HCT116 (cell line): ENCODE measurements around the gene P2RX7. TPM values are rescaled to one million over a fixed set of nuclear protein-coding genes. Genes with fewer than 3 reads are reported as not detected.
A peak's percentile ranks its signal among the peaks of the same experiment; 100 is the strongest.

Source experiments
- ATAC-seq: fragments of 200-7000 bp; cut with Tn5 transposase; 2 replicates; pipeline ENCODE4 v1.9.1; 2020; ENCODE audit warnings: mild to moderate bottlenecking, moderate library complexity
- BruUV-seq: library from RNA; stranded (reverse); fragments of 400-500 nt; replicated peaks from 2 replicates; lab custom pipeline; 2021; lab: Mats Ljungman, UMichigan
- CTCF ChIA-PET: fragments of 300-600 bp; sonication (Branson Sonifier 250); formaldehyde crosslinking; loops from one replicate; lab custom pipeline; 2021; ENCODE audit warnings: antibody characterized with exemption; lab: Charles Lee
- POLR2A ChIA-PET: fragments of 300-600, 350-600 bp; sonication (Branson Sonifier 250); formaldehyde crosslinking; loops from one replicate; lab custom pipeline; 2021; ENCODE audit warnings: antibody characterized with exemption; lab: Charles Lee
- RAD21 ChIA-PET, 2 experiments: fragments of 300-600 bp; sonication (Branson Sonifier 250); formaldehyde crosslinking; loops; one replicate each; lab custom pipeline; 2023; ENCODE audit warnings: low total read pairs in 2 of 2; ENCODE audit not compliant: uncharacterized antibody in 2 of 2, unreplicated experiment in 2 of 2, low non-redundant PET in 1 of 2; lab: Charles Lee
- DNase-seq: peaks from one replicate; pipeline ENCODE4 v3.0.0-alpha.2; 2010; ENCODE audit warnings: low read depth, low spot score
- H2AFZ ChIP-seq: fragments of 200-600 bp; shearing (Covaris generic), sonication (generic); 2 replicates; pipeline ENCODE4 v1.6.1; 2017; ENCODE audit warnings: low read depth, mixed run types, mixed read lengths, antibody characterized with exemption, low read length; ENCODE audit not compliant: poor library complexity, severe bottlenecking
- H3K27ac ChIP-seq: 2 replicates; pipeline ENCODE4 v1.5.1; 2012; ENCODE audit warnings: low read depth, low read length
- H3K27me3 ChIP-seq: fragments of 200-600 bp; sonication (generic); 2 replicates; pipeline ENCODE4 v1.6.1; 2016; ENCODE audit warnings: mixed run types, low read length, mixed read lengths; ENCODE audit not compliant: insufficient read depth
- H3K36me3 ChIP-seq, 2 experiments: fragments of 200-500 bp in 1 of 2; fragments of 200-600 bp in 1 of 2; sonication (Bioruptor generic) in 1 of 2; sonication (generic) in 1 of 2; 2 replicates each; pipeline versions ENCODE4 v1.5.1 to v1.6.1; 2014 to 2016; ENCODE audit warnings: low read length in 2 of 2, inconsistent platforms in 1 of 2, mixed read lengths in 1 of 2, mixed run types in 1 of 2; ENCODE audit not compliant: insufficient read depth in 2 of 2, control insufficient read depth in 1 of 2
- H3K4me1 ChIP-seq, 2 experiments: fragments of 200-600 bp in 1 of 2; sonication (generic) in 1 of 2; 2 replicates each; pipeline versions ENCODE4 v1.5.1 to v1.6.1; 2012 to 2017; ENCODE audit warnings: low read length in 2 of 2, inconsistent platforms in 1 of 2, mild to moderate bottlenecking in 1 of 2, mixed read lengths in 1 of 2, mixed run types in 1 of 2, moderate library complexity in 1 of 2; ENCODE audit not compliant: insufficient read depth in 2 of 2, control insufficient read depth in 1 of 2
- H3K4me2 ChIP-seq: fragments of 200-600 bp; sonication (generic); 2 replicates; pipeline ENCODE4 v1.6.1; 2017; ENCODE audit warnings: mixed run types, low read length, mixed read lengths
- H3K4me3 ChIP-seq, 2 experiments: fragments of 200-600 bp in 1 of 2; sonication (generic) in 1 of 2; replicated peaks in 1 of 2; 2 replicates each; pipeline ENCODE4 v1.5.1; 2011 to 2016; ENCODE audit warnings: low read length in 2 of 2, control low read depth in 1 of 2, low read depth in 1 of 2, mild to moderate bottlenecking in 1 of 2, mixed read lengths in 1 of 2, mixed run types in 1 of 2
- H3K79me2 ChIP-seq: fragments of 200-600 bp; sonication (generic); 2 replicates; pipeline ENCODE4 v1.6.1; 2017; ENCODE audit warnings: mild to moderate bottlenecking, mixed run types, low read length, moderate library complexity, mixed read lengths; ENCODE audit not compliant: insufficient read depth
- H3K9ac ChIP-seq: fragments of 200-600 bp; sonication (generic); 2 replicates; pipeline ENCODE4 v1.6.1; 2016; ENCODE audit warnings: low read length, mixed read lengths
- H3K9me2 ChIP-seq: fragments of 200-600 bp; sonication (generic), shearing (Covaris generic); 2 replicates; pipeline ENCODE4 v1.6.1; 2017; ENCODE audit warnings: mixed run types, mild to moderate bottlenecking, moderate library complexity; ENCODE audit not compliant: insufficient read depth
- H3K9me3 ChIP-seq, 2 experiments: fragments of 200-500 bp in 1 of 2; fragments of 200-600 bp in 1 of 2; sonication (Bioruptor generic) in 1 of 2; sonication (generic) in 1 of 2; 2 replicates each; pipeline ENCODE4 v1.6.1; 2014 to 2017; ENCODE audit warnings: low read length in 2 of 2, mixed read lengths in 2 of 2, inconsistent platforms in 1 of 2, low read depth in 1 of 2, mild to moderate bottlenecking in 1 of 2, mixed run types in 1 of 2, moderate library complexity in 1 of 2; ENCODE audit not compliant: control insufficient read depth in 1 of 2, insufficient read depth in 1 of 2
- H4K20me1 ChIP-seq: fragments of 200-600 bp; sonication (generic), shearing (Covaris generic); 2 replicates; pipeline ENCODE4 v1.6.1; 2017; ENCODE audit warnings: mixed run types, mild to moderate bottlenecking, moderate library complexity; ENCODE audit not compliant: insufficient read depth
- CBX3 ChIP-seq: IDR thresholded peaks from 2 replicates; pipeline ENCODE4 v1.6.1; 2012; ENCODE audit warnings: low read depth
- CEBPB ChIP-seq: IDR thresholded peaks from 2 replicates; pipeline ENCODE4 v1.6.1; 2012; ENCODE audit warnings: low read depth
- POLR2A ChIP-seq: IDR thresholded peaks from 2 replicates; pipeline ENCODE4 v1.7.0; 2011; ENCODE audit warnings: borderline replicate concordance; ENCODE audit not compliant: insufficient read depth, insufficient read length; ENCODE audit errors: extremely low read depth
- SIN3A ChIP-seq: IDR thresholded peaks from 2 replicates; pipeline ENCODE4 v1.6.1; 2012; ENCODE audit warnings: low read depth
- SP1 ChIP-seq: IDR thresholded peaks from 2 replicates; pipeline ENCODE4 v1.6.1; 2012; ENCODE audit warnings: low read depth
- ZNF274 ChIP-seq: fragments of 200-500 bp; sonication (Bioruptor generic); IDR thresholded peaks from 2 replicates; pipeline ENCODE4 v1.6.1; 2014; ENCODE audit warnings: mild to moderate bottlenecking, low read depth, low read length, inconsistent platforms
- intact Hi-C: fragments of 100-400 bp; cut with micrococcal nuclease; formaldehyde crosslinking; loops from 2 replicates; pipeline ENCODE4 v1.10.0; 2022
- total RNA-seq: library from RNA; stranded (reverse); gene quantifications from one replicate; pipeline ENCODE4 v1.2.1, GENCODE V29; 2021; ENCODE audit not compliant: unreplicated experiment
- TF ChIP-seq, protein P1 (sequence below): IDR thresholded peaks from 2 replicates; pipeline ENCODE4 v1.6.1; 2012
- TF ChIP-seq, protein P2 (sequence below): IDR thresholded peaks from 2 replicates; pipeline ENCODE4 v1.6.1; 2012; ENCODE audit warnings: low read depth
- TF ChIP-seq, protein P3 (sequence below), 3 experiments: fragments of 200-600 bp in 1 of 3; sonication (generic) in 1 of 3; IDR thresholded peaks in 2 of 3; conservative IDR thresholded peaks in 1 of 3; 2 replicates each; pipeline ENCODE4 v1.5.1; 2012 to 2017; ENCODE audit warnings: low read depth in 2 of 3, low read length in 2 of 3, antibody characterized with exemption in 1 of 3, borderline replicate concordance in 1 of 3, control low read depth in 1 of 3, mild to moderate bottlenecking in 1 of 3, mixed read lengths in 1 of 3, mixed run types in 1 of 3, moderate library complexity in 1 of 3; ENCODE audit not compliant: insufficient read depth in 1 of 3

Gene P2RX7
- total RNA-seq, 1 experiment from 2014 or later = 1.5 TPM

DNA sequence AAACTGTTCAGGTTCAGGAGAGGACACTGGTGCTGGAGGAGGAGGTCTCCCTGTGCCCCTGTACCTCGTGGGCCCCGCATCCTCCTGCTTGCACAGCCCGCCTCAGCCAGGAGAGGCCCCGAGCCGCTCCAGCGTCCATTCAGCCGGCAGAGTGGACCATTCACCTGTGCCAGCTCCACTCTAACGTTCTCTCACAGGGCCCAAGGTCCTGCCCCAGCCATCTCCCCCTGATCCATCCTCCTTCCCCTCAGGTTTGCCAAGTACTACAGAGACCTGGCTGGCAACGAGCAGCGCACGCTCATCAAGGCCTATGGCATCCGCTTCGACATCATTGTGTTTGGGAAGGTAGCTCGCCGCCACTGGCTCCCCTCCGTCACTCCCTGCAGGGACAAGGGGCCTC lies 99.5 kb downstream of the P2RX7 start:
- Histone ChIP-seq H3K4me1 (peaks cover 13 to 20% of the 10 kb centered on the region in 2 experiments), H3K4me2 (no peak overlapping the region), H3K27ac (no peak overlapping the region), H2AFZ (no peak overlapping the region), H3K9me3 (no peaks in the 10 kb centered on the region), H3K27me3 (no peaks in the 10 kb centered on the region), H3K79me2 (no peaks in the 10 kb centered on the region), H3K9me2 (no peaks in the 10 kb centered on the region), H3K4me3 (no peak overlapping the region), H3K36me3 (peaks cover 0 to 2% of the 10 kb centered on the region in 2 experiments; a peak in 1 of 4 replicates), H4K20me1 (no peaks in the 10 kb centered on the region), H3K9ac (no peak overlapping the region)
- intact Hi-C loops = loop anchor here (5.0 kb wide), 2 partner anchors 120 to 225 kb away; no protein-coding TSS in a partner anchor
- TF ChIP-seq, protein P1, sequence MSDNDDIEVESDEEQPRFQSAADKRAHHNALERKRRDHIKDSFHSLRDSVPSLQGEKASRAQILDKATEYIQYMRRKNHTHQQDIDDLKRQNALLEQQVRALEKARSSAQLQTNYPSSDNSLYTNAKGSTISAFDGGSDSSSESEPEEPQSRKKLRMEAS = no peak
- TF ChIP-seq SP1 (no peak), ZNF274 (no peak), CBX3 (no peak), CEBPB (no peak), SIN3A (no peak), POLR2A (no peak)
- ATAC-seq = no peak
- BruUV-seq = no TSS peak
- DNase-seq = no peak
- POLR2A ChIA-PET = no interaction called here
- RAD21 ChIA-PET = no interaction called here
- CTCF ChIA-PET = no interaction called here

GRCh38 chr12:121232977-121233627 lies 100.4 kb downstream of the P2RX7 start:
- no peak overlapping the region for H3K27ac ChIP-seq
- peaks cover 0 to 5% of the 10 kb centered on the region in 2 experiments; a peak in 1 of 4 replicates for H3K36me3 ChIP-seq
- H3K9me3 ChIP-seq = no peaks in the 10 kb centered on the region
- intact Hi-C loops = loop anchor here (5.0 kb wide), 2 partner anchors 121 to 226 kb away; no protein-coding TSS in a partner anchor
- H3K4me3 ChIP-seq = no peak overlapping the region
- peaks cover 13 to 20% of the 10 kb centered on the region in 2 experiments for H3K4me1 ChIP-seq
- no peak overlapping the region for H3K9ac ChIP-seq
- DNase-seq = no peak
- H3K79me2 ChIP-seq = no peaks in the 10 kb centered on the region
- ChIA-PET CTCF (no interaction called here), RAD21 (no interaction called here), POLR2A (no interaction called here)
- no peaks in the 10 kb centered on the region for H3K9me2 ChIP-seq
- no peaks in the 10 kb centered on the region for H4K20me1 ChIP-seq
- ATAC-seq = no peak
- no TSS peak for BruUV-seq
- TF ChIP-seq, protein P2, sequence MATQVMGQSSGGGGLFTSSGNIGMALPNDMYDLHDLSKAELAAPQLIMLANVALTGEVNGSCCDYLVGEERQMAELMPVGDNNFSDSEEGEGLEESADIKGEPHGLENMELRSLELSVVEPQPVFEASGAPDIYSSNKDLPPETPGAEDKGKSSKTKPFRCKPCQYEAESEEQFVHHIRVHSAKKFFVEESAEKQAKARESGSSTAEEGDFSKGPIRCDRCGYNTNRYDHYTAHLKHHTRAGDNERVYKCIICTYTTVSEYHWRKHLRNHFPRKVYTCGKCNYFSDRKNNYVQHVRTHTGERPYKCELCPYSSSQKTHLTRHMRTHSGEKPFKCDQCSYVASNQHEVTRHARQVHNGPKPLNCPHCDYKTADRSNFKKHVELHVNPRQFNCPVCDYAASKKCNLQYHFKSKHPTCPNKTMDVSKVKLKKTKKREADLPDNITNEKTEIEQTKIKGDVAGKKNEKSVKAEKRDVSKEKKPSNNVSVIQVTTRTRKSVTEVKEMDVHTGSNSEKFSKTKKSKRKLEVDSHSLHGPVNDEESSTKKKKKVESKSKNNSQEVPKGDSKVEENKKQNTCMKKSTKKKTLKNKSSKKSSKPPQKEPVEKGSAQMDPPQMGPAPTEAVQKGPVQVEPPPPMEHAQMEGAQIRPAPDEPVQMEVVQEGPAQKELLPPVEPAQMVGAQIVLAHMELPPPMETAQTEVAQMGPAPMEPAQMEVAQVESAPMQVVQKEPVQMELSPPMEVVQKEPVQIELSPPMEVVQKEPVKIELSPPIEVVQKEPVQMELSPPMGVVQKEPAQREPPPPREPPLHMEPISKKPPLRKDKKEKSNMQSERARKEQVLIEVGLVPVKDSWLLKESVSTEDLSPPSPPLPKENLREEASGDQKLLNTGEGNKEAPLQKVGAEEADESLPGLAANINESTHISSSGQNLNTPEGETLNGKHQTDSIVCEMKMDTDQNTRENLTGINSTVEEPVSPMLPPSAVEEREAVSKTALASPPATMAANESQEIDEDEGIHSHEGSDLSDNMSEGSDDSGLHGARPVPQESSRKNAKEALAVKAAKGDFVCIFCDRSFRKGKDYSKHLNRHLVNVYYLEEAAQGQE = no peak
- TF ChIP-seq, protein P3, sequence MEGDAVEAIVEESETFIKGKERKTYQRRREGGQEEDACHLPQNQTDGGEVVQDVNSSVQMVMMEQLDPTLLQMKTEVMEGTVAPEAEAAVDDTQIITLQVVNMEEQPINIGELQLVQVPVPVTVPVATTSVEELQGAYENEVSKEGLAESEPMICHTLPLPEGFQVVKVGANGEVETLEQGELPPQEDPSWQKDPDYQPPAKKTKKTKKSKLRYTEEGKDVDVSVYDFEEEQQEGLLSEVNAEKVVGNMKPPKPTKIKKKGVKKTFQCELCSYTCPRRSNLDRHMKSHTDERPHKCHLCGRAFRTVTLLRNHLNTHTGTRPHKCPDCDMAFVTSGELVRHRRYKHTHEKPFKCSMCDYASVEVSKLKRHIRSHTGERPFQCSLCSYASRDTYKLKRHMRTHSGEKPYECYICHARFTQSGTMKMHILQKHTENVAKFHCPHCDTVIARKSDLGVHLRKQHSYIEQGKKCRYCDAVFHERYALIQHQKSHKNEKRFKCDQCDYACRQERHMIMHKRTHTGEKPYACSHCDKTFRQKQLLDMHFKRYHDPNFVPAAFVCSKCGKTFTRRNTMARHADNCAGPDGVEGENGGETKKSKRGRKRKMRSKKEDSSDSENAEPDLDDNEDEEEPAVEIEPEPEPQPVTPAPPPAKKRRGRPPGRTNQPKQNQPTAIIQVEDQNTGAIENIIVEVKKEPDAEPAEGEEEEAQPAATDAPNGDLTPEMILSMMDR (IDR thresholded peaks at IDR 0.05 in 2 of 3, conservative IDR thresholded peaks at IDR 0.05 in 1 of 3; ENCODE audit: borderline replicate concordance in 1 of 3, insufficient read depth in 1 of 3, low read depth in 2 of 3, low read length in 2 of 3) = peak in 1 of 3 experiments; percentile 9; a peak in 1 of 6 replicates
- TF ChIP-seq SP1 (no peak), CBX3 (no peak)
- no peak overlapping the region for H2AFZ ChIP-seq
- no peaks in the 10 kb centered on the region for H3K27me3 ChIP-seq
- H3K4me2 ChIP-seq = no peak overlapping the region
